NCI-H2081 (cell line): Measurements from ENCODE around the gene DBN1.
A peak's percentile ranks its signal among the peaks of the same experiment; 100 is the strongest.

Experiments used
- DNase-seq, 2 experiments: peaks; one replicate each; lab custom pipeline; 2025; lab: John Stamatoyannopoulos, UW

DBN1 gene

GRCh38 chr5:177473443-177474001 is at the start of gene DBN1:
Gene DBN1 (minus strand): TSS chr5:177473634. CDS start chr5:177473521, 113 bp downstream.
- peak; percentile 62 for DNase-seq

DNA sequence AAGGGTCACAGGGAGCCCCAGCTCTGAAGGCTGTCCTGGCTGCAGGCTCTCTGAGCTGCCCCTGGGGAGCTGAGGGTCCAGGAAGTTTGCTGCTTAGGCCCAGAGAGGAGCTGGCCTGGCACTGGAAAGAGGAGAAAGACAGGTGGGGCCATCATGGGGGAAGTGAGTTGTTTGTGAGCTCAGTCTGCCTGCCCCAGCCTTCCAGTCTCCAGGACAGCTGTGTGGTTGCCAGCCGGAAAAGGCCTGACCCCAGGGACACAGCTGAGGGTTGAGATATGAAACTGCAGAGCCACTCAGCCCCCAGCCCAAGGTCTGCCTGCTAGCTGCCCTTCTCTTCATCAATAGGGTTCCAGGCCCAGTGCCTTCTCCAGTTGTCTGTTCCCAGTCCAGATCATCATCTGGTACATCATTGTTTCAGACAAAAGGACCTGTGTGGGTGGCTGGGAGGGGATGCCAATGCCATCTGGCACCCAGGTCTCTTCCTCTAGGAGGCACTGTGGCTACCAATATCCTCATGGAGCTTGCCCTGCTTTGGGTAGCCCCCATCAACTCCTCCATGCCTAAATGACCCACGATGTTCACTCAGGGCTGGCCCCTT is 47.6 kb upstream of the DBN1 start:
- DNase-seq: no peak

DNA sequence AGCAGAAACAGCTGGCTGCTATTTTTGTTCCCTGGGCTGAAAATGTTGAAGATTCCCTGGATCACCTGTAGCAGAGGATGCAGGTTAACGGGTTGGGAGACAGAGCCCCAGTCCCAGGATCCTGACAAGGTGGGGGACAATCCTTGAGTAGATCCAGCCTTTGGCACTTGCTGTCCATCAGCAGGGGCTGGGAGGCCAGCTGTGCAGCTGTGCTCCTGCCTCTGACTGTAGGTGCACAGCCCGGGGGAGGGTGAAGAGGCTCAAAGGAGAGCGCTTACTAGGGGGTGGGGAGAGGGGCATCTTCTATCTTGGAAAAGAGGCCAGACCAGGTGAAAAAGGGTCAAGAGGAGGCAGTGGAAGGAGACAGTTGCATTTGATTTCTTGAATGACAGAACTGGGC is 46.8 kb upstream of the DBN1 start:
- DNase-seq: no peak

DNA sequence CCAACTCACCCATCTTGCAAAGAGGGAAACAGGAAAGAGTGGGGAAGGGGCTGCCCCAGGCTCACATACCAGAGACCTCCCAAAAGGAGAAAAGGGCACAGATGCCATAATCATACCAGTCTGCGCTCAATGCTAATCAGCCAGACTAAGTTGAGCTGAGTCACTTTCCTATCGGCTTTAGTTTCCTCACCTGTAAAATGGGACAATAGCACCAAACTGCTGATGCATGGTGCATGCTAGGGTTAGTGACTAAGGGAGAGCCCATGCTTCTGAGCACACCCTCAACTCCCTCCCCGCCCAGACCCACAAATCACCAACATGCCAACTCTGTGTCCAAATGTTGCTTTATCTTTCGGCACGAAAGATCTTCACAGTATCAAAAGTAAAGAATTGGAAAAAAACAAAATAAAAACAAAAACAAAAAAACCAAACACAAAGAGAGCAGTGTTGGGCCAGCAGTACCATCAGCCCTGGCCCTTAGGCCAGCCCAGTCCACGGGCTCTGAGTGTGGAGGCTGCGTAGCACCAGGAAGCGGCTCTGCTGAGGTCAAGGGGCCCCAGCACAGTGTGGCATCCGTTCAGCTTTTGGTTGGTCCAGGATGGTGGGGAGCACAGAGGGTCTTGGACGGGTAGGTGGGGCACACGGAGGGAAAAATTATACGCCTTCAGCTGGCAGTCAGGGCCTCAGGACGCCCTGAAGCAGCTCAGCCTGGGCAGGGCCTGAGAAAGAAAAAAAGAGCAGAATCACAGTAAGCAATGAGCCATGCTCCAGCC is 46.2 kb upstream of the DBN1 start:
- no peak for DNase-seq

- peak; percentile 96 to 99 for DNase-seq
These were observed 43.5 kb upstream of the DBN1 start, which contains the start of gene DDX41 for GRCh38 chr5:177516601-177517568. Gene DDX41 (minus strand): TSS chr5:177516961. CDS start chr5:177516945, 16 bp downstream.

DNA sequence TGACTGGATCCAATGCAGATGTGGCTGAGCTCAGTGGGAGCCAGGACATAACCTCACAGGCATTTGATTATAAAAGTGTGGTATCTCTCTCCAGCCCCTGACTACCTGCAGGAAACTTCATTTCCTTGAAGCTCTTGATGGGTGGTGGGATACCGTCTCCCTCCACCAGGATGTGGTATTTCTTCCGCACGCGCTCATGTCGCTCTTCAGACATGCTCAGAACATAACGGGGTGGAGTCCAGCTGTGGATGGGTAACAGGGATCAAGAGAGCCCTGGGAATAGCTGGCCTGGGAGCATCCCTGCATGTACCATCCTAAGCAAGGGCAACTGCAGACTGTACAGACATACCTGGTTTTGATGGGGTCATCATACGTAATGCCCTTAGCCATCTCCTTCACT is 42.1 kb upstream of the DBN1 start:
- no peak for DNase-seq

DNA sequence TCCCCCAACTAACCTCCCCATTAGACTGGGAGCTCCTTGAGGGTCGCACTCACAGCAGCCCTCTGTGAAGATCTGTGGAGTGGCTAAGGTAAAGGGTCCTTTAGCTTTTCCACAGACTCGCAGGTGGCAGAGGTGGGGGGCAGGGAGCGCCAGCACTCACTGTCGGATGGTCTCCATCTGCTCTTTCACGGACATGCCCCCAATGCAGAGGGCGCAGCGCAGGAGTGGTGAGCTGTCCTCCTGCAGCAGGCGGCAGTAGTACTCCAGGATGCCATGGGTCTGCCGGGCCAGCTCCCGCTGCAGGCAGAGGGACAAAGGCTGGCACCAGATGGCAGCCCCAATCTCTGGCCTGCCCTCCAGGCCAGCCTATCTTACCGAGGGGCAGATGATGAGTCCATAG is 41.1 kb upstream of the DBN1 start:
- no peak for DNase-seq

- DNase-seq: no peak
These were observed 40.1 kb upstream of the DBN1 start for GRCh38 chr5:177513500-177513899.

DNA sequence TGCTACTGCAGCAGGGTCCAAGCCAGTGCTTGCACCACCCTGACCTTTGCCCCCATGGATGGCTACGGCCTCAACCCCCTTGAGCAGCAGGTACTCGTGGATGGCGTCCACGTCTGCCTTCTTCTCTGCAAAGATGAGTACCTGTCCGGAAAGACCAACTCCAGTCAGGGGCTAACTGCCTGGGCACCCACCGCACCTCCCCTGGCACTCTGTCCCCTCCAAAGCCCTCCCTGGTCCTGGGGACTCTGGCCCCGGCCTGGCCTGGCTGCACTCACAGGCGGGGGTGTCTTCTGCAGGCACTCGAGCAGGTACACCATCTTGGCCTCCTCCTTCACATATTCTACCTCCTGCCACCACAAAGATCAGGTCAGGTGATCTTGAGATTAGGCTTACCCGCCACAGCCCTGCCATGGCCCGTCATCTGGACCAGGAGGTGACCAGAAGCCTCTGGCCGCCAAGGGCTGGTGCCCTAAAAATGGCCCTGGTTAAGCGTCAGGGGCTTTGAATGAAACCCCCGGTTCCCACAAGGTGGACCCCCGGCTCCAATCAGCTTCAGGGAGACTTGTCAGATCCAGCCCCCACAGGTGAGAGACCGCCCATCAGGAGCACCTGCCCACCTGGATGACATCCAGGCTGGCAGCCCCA is 39.4 kb upstream of the DBN1 start:
- no peak for DNase-seq

DNA sequence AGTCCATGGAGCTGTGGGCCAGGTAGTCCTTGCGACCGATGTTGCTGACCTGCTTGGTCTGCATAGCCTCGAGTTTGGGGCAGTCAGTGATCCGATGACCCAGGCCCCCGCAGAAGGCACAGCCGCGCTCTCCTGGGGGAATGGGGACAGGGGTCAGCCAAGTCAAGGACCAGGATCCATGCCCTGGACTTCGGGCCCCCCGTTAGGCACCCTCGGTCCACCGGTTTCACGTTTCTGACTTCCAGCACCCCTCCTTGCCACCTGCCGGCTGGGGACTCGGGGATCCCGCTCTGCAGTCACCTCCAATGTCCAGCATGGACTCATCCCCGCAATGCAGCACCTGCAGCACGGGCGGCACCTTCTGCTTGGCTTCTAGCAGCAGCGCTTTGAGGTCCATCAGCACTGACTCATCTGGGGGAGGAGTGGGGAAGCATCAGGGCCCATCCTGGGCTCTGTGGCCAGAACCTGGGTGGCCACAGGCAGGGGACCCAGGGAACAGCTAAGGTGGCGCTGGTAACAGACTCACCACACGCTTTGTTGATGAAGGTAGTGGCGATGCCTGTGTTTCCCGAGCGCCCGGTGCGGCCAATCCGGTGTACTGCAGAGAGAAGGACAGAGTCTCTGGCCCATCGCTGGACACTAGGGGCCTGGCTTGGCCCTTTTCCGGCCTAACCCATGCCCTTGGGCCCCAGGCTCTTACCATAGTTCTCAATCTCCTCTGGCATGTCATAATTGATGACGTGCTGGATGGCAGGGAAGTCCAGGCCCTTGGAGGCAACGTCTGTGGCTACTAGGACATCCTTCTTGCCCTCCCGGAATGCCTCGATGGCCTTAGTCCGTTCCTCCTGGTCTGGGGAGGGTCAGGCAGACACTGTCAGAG is 38.6 kb upstream of the DBN1 start:
- DNase-seq: no peak

GRCh38 chr5:177511181-177511580 is 37.7 kb upstream of the DBN1 start:
- no peak for DNase-seq

DNA sequence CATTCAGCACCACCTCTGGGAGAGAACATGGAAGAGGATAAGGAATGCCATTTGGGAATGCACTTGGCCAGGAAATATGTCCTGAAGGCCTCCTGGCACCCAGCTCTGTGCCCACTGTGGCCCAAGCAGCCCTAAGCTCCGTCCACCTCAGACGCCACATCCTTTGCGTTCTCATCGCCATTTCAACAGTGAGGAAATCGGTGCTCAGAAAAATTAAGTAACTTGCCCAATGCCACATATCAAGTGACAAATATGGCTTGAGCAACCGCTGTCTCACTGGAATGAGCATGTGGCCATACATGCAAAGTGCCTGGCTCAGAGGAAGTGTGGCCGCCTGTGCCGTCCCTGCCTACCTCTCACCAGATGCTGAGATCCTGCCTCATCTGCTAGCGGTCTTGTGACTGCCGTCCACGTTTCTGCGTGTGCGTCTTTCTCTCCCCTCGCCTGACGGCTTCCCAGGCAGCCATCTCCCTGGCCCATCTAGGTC is 37.2 kb upstream of the DBN1 start:
- no peak for DNase-seq

DNA sequence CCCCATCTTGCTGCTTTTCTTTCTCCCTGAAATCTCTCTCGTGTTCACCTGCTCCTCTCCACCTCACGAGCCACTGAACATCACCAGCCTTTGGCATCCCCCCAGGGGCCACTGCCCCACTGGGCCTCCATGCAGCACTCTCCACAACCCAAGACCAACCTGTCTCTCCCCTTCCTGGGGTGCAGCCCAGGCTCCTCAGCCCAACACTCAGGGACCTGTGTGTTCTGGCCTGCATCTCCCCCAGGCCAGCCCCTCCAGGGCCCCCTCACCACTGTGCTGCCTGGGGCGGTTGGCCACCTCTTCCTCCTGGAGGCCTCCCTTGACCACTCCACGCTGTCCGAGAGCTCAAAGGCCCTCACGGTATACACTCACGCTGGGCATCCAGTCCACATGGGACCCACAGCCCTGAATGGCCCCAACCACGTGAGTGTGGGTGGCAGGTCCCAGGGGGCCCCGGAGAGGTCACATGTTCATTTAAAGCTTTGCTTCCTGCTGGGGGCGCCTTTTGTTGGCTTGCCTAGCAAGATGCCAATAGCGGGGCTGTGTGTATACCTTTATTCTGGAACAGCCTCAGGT is 36.6 kb upstream of the DBN1 start:
- no peak for DNase-seq

DNA sequence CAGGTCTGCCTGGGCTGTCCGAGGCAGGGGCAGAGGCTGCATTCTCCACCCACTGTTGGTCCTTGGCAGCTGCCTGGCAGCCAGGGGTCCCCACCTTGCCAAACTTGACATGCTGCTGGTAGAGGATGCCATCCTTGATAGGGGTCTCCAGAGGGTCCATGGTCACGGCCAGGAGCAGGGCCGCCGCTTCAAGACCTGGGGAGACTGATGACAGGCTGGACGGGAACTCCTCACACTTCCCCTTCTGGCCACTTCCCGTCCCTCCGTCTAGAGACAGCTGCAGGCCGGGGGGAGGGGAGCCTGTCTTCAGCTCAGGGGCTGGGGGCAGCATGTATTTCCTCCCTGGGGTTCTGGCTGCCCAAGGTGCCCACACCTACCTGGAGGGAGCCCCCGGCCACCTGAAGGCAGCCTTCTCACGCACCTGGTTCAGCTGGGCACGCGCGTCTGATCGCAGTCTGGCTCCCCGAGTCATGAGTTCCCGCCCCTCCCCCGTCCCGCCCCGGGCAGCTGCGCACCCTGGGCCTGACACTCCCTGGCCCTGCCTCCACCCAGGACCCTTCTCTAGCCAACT is 36.0 kb upstream of the DBN1 start, which contains the start of gene DOK3:
Gene DOK3, minus strand, starts transcription at position 446 of the 571 bp plus-strand sequence. Its CDS starts 286 bp downstream, at position 160.
- DNase-seq: no peak

DNA sequence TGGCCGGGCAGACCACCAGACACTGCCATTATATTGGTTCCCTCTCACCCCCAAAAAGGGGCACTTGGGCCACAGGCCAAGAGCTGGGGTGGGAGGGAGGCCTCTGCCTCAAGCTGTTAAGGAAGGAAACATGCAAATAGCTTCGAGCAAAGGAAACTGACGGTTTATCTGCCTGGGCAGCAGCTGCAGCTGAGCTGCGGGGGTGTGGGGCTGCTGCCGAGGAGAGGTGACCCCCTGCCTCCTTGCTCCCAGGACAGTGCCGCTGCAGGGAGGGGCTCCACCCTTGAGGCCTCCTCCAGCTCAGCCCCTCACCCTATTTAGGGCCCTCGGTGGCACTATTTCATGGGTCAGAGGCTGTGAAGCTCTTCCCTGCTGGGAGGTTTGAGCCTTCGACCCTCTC is 35.4 kb upstream of the DBN1 start:
- no peak for DNase-seq

DNA sequence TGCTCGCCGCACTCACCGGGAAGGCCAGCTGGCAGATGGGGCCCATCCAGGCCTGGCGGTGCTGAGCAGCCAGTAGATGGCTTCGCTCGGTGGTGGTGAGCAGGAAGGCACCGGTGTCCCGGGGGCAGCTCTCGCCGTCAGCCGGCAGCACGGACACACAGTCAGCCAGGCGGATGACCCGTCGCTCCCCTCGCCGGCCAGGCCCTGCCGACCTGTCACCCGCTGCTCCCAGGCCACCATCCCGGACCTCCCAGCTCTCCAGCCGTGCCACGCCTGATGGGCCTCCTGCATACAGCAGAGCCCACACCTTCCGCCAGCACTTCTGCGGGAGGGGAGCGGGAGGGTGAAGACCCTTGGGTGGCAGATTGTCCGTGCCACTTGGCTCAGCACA is 34.8 kb upstream of the DBN1 start:
- DNase-seq: no peak

DNA sequence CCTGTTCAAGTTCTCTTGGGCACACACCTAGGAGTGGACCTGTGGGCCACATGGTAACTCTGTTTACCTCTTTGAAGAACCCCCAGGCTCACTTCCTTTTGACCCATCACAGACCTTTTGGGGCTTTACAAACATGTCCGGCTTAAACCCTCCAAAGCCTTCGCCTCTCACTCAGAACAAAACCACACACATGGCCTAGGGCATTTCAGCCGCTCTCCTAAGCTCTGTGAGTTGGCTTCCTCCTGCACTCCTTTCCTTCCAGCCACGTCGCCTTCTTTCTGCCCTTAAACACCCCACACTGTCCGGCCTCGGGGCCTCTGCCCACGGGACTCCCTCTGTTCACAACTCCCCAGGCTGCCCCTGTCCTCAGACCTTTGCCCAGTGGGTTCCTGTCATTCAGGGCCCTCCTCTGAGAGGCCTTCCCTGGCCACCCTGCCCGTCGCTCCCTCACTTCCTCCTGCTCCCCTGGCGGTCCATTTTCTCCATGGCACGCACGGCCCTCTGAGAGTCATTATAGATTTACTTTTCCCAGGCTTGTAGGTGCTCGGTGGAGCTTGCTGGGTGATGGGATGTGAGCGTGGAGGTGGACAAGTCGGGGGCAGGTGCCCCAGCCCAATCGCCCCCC is 34.3 kb upstream of the DBN1 start:
- no peak for DNase-seq

GRCh38 chr5:177507165-177507564 is 33.7 kb upstream of the DBN1 start:
- no peak for DNase-seq

GRCh38 chr5:177505075-177505474 is 31.6 kb upstream of the DBN1 start:
- no peak for DNase-seq
